GF-D8 (cell line): ENCODE measurements around the gene TNS2.
"Not testable (repeated sequence)": the region's sequence is repeated elsewhere in the genome, so short reads cannot be mapped to it uniquely, and the experiment has no call there.

Experiments
- DNase-seq: peaks from one replicate; lab custom pipeline; 2025; lab: John Stamatoyannopoulos, UW

Gene TNS2

GRCh38 chr12:53069621-53070410 is 20.0 kb downstream of the TNS2 start:
- no peak for DNase-seq

- no peak for DNase-seq
These were observed 21.1 kb downstream of the TNS2 start for GRCh38 chr12:53070877-53071492.

GRCh38 chr12:53071591-53072551 is 22.0 kb downstream of the TNS2 start:
- DNase-seq, result no peak

- DNase-seq, result no peak
These were observed 24.0 kb downstream of the TNS2 start for GRCh38 chr12:53073881-53074280.

- no peak for DNase-seq
These were observed 24.6 kb downstream of the TNS2 start for GRCh38 chr12:53074283-53074998.

GRCh38 chr12:53074999-53075370 is 25.1 kb downstream of the TNS2 start:
- DNase-seq, result no peak

- DNase-seq, result no peak
These were observed 26.6 kb downstream of the TNS2 start for GRCh38 chr12:53076461-53076860.

- DNase-seq, result no peak
These were observed 27.2 kb downstream of the TNS2 start for GRCh38 chr12:53077030-53077429.

- DNase-seq, result no peak
These were observed 28.8 kb downstream of the TNS2 start for GRCh38 chr12:53078425-53079225.

- peak; percentile 87 for DNase-seq
These were observed 29.6 kb downstream of the TNS2 start, which contains the start of gene SPRYD3 for GRCh38 chr12:53079226-53080117. TSS of gene SPRYD3 (minus strand) at chr12:53079390. CDS start at chr12:53079333, 57 bp downstream.

- no peak for DNase-seq
These were observed 32.8 kb downstream of the TNS2 start for GRCh38 chr12:53082637-53083175.

GRCh38 chr12:53086361-53086760 is 36.5 kb downstream of the TNS2 start:
- DNase-seq, result no peak

- DNase-seq, result no peak
These were observed 40.2 kb downstream of the TNS2 start for GRCh38 chr12:53090105-53090504.

- DNase-seq, result no peak
These were observed 40.7 kb downstream of the TNS2 start for GRCh38 chr12:53090554-53090953.

- no peak for DNase-seq
These were observed 41.9 kb downstream of the TNS2 start for GRCh38 chr12:53091756-53092155.

GRCh38 chr12:53093777-53094393 is 44.0 kb downstream of the TNS2 start:
- DNase-seq, result no peak

- no peak for DNase-seq
These were observed 44.5 kb downstream of the TNS2 start for GRCh38 chr12:53094394-53094787.

GRCh38 chr12:53094796-53095595 is 45.1 kb downstream of the TNS2 start:
- not testable (repeated sequence) for DNase-seq
